ENCODE results near the gene CA12.

CA12 gene

DNA sequence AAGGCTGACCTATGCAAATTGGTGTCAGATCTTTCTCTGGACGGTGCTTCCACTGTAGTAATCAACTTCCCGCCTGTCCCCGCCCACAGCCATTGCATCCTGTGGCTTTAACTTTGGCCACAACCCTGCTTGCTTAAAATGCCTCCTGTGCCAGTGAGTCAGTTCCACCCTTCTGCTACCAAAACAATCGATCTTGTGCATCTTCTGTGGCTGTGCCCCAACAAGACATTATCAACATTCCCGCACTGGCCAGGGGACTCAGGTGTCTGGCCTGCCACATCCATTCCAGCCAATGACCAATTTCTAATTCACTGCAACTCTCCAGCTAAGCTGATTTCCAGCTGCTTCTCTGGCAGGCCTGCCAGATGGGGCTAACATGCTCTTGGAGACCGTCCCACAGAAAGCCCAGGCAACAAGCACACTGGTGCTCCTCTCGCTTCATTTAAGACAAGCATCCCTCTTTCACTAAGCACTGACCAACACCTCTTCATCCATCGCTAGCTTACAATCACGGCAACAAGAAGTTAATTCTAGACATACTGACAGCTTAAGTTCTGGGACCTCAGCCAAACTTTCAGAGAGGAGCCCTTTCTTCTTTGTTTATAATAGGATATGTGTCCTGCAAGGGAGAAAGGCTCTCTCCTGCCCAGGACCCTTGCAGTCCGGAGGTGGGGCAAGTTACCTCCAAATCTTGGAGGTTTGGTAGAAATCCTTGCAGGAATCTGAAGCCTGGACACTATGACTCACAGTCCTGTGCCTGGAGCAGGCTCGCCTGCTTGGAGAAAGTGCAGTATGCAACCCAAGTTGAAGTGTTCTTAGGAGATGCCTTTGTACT, 6.7 kb downstream of the CA12 start:
- no peak for DNase-seq

DNA sequence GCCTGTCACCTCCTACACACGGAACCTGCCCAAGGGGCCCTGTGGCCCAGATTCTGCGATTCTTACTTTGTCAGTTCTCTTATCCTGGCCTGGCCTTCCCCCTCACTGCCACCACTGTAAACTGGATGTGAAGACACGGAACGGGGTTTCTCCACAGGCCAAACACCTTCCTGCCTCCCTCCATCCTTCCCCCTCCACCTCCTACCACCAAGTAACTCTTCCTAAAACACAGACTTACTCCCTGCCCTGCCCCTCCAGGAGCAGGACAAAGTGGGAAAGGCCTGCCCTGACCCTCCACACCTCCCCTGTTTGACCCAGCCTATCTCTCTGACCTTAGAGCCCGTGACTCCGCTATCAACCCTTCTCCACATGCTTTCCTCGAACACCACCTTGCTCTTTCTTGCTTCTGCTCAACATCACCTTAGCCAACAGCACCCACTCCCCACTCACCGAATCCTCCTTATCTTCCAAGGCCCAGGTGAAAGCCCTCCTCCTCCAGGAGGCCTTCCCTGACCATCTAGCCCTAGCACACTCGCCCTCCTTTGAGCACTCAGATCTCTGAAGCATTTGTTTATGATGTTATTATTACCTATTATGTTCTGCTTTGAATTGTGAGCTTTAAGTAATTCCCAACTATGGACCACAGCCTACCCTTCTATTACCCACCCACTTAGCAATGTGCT, 7.6 kb downstream of the CA12 start:
- DNase-seq: no peak

DNA sequence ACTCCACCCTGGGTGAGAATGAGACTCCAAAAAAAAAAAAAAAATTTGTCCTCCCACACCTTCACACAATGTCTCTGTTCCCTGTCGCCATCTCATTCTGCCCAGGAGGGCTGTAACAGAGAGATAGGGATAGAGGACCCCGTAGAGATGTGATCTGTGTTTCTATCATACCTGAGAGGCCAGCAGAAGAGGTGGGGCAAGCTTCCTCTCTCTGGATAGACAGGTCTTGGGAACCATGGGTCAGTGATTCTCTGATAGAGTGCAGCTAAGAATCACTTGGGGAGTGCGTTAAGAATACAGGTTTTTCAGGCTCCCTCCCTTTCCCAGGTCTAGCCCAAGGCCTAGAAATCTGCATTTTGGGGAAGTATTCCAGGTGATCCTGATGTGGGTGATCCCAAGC, 8.3 kb downstream of the CA12 start:
- no peak for DNase-seq

DNA sequence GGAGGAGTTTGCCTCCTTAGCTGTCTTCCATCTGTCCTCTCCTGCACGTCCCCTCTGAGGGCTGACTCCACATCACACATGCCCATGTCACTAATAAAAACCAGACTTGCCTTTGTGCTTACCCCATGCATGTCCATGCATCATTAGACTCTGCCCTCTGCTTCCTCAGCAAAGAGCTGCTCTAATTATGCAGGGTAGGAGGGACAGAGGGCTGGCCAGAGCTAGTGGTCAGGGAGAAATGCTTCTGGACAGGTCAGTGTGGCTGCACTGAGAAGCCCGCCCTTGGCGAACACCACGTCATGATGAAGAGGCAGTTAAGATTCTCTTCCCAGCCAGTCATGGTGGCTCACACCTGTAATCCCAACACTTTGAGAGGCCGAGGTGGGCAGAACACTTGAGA, 8.9 kb downstream of the CA12 start:
- no peak for DNase-seq

DNA sequence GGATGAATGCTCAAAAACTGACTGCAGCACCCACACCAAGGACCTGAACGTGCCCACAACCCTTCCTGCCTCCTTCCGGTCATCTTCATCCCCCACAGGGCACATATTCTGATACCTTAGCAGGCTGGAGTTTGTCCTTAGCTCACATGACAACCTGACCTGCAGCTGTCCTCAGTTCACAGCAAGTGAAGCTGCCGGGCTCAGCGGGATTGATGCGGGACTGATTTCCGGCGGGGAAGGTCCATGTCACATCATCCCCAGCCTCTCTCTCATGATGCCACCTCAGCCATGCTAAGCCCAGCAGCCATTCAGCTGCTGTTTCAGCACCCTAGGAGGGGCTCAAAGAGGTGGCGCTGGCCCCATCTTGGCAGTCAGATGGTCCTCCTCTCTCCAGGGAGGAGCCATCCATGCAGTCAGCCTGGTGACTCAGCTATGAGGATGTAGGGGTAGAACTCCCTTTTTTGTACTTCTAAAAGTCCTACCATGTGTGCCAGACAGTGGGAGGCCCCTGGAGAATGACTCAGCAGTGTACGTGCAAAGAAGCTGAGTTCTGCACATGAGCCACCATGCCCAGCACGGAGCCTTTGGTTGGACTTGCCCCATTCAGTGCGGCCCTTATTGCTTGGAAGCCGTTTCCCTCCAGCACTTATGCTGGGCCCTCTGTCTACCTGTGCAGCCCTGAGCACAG, 9.5 kb downstream of the CA12 start:
- no peak for DNase-seq

DNA sequence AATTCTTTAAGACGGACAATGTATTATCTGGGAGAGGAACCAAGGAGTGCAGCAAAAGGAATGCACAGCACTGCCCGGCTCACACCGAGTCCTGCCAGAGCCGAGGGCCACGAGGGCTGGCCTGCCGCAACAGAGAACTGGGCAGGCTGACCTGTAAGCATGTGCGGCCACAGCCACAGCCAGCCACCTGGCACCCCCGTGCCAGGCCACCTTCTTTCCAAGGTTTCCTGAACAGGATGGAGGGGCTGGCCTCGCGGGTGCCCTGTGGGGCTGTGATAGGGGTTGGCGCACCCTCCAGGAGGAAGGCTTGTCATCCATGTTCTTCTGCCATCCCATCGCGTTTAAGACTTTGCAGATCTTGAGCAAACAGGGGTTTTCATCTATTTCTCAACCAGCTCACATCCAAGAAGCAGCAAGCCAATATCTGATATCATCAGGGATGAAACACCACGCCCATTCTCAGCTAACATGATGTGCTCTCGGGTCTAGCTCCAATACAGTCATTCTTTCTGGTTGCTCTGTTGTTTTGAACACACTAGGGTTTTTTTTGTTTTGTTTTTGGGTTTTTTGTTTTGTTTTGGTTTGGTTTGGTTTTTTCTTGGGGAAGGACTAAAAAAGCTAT, 10.2 kb downstream of the CA12 start:
- no peak for DNase-seq

DNA sequence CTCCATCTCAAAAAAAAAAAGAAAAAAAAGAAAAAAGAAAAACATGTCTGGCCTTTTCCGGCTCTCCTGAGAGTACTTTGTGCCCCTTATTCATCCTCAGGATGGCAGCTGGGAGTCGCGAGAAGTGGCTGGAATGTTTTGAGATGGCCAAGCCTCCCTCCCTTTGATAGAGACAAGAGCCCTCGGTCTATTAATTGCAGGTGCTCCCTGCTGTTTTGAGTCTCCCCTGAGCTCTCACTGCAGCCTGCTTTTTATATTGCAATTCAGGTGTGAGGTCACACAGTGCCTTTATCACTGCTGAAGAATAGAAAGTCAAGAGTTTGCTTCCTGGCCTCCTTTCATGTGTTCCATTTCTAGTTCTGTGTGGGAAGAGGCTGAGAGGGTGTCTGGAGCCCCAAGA, 10.9 kb downstream of the CA12 start:
- DNase-seq: no peak

DNA sequence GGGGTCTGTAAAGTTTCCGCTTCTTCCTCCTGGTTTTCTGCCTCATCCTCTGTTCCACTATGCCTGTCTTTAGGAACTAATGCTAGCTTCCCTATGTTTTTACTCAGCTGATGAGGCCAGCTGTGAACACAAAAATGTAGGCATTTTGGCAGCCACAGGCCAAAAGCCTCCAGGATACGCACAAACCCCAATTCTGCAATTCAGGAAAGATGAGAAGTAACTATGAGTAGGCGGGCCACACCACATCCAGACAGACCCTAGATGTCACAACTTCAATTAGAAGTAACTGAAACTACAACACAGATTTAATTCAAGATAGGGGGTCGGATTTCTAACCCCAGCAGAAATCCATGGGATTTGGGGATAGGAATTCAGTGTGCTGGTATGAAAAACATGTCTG, 11.9 kb downstream of the CA12 start:
- no peak for DNase-seq

DNA sequence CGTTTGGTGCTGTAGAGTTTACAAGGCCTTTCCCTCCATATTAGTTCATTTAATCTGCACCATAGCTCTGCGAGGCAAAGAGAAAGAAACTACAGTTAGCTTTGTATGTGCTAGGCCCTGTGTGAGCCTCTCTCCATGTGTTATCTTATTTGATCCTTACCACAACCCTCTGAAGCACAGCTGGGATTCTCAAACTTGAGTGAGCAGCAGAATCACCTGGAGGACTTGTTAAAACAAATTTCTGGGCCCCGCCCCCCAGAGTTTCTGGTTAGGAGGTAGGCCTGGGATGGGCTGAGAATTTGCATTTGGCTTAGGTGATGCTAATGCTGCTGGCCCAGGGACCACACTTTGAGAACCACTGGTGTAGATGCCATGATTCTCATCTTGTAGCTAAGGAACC, 12.3 kb downstream of the CA12 start:
- no peak for DNase-seq

DNA sequence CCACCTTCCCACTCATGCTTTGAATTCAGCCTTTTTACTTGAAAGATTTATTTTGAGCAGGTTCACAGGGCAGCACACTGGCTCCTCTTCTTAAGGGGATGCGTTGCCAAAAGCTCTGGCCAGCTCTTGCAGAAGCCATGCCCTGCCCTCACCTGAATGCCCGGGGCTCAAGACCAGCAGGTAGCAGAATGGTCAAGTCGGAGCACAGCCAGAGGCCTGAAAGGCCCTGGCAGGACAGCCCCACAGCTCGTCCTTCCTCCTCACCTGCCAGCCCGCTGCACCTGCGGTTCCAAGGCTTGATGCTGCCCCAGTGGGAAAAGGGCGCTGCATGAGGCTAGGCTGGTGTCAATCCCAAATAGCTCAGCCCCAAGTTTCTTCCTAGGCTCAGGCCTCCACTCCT, 13.1 kb downstream of the CA12 start:
- DNase-seq: no peak

DNA sequence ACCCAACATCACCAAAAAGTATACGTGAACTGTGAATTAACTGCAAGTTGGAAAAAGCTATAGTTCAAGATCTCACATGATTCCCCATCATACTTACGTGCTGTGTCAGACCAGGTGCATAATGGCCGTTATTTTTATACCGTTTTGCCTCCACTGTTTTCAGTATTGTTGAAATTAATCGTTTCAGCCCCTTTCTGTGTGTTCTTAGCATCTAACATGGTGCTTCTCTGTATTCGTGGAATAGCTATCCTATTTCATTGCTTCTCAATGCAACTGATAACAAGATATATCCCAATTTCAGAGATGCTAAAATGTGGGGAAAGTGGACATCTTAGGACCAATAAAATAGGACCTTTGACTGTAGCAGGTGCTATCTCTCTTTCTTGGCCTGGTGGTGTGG, 13.7 kb downstream of the CA12 start:
- no peak for DNase-seq

DNA sequence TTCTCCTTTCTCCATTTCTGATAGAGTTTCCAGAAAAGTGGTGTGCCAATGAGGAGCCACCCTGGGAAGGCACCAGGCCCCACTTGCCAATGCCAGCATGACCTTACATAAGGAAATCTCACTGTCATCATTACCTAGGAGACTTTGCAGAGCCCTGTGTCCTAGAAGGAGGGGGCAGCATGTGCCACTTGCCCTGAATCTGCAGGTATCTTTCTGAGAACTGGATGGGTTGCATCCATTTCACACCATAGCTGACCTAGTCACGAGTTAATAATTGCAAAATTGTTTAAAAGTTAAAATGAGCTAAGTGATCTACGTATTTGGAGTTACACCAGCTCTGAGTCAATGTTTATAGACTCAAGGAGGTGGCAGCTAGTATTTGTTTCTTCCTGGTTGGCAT, 14.3 kb downstream of the CA12 start:
- no peak for DNase-seq

DNA sequence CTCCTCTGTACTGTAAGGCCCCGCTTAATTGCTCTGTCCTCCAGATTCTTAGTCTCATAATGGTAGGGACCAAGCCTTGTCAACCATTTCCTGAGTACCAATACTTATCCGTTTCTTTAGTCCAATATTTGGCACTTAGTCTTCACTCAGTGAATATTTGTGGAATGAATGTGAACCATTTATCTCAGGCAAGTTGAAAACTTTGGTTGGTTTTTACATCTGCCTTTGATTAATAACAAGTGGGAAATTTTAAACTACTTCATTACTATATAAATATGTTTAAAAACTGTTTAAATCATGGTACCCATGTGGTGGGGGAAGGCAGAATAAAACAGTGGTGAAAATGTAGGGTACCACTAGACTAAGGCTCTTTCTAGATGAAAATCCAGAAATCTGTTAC, 15.2 kb downstream of the CA12 start:
- no peak for DNase-seq

DNA sequence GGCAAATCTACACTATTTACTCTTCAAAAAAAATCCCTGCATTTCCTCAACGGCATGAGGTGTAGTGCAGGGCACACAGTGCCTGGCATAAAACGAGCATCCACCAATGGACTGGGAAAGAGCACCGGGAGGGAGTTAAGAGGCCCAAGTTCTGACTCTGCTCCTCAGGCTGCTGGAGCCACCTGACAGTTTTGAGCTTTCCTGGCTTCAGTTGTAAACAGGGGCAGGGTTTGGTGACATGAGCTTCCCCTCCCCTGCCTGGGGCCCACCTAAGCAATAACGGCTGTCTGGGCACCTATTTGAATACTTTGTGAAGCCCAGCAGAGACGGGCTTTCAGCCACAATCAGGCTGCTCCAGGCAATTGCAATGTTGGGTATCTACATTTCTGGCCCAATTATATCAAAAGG, 16.4 kb downstream of the CA12 start:
- DNase-seq: no peak

DNA sequence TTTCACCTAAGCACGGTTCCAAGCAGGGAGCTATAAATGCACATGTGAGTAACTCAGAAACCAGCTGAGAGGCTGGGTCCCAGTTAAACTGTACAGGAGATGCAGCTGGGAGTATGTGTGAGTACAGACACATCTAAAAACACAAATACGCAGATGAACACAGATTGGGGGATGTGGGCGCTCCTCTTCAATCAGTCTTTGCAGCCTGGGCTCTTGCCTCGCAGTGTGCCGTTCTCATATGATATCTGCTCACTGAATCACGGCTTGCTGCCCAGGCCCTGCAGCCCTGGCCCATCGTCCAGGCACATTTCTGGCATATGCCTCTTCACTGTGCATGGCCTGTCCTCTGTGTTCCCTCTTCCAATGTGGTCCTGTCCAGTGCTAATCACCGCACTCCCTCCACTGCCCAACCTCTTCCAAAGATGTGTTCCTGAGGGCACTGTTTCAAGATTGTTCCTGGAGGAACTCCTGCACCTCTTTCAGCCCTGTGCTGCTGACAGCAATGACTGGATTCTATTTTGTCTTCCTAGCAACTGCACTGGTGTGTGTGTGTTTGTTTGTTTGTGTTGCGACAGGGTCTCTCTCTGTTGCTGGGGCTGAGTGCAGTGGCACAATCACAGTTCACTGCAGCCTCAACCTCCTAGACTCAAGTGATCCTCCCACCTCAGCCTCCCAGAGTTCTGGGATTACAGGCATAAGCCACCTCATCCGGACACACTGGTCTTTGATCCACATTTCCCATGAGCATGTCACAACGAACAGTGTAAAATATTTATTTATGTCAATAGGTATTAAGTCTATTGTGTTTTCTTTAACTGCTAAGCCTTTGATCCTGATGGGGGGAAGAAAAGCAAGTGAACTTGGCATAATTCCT, 17.0 kb downstream of the CA12 start:
- no peak for DNase-seq

DNA sequence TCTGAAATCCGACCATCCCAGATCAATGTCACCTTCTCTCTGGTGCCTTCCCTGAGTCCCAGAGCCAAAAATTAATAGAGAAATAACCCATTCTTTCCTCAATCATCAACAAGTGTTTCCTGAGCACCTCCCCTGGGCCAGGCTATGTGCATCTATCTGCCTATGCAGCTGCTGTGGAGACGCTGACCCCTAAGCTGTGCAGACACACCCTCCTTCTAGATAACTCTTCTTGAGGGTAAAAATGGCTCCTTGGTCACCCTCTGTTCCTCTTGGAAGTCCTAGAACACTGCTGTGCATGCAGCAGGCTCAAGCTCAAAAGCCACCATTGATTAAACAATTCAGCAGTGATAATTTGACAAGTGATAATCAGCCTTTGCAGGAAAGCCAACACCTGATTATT, 18.4 kb downstream of the CA12 start:
- no peak for DNase-seq

DNA sequence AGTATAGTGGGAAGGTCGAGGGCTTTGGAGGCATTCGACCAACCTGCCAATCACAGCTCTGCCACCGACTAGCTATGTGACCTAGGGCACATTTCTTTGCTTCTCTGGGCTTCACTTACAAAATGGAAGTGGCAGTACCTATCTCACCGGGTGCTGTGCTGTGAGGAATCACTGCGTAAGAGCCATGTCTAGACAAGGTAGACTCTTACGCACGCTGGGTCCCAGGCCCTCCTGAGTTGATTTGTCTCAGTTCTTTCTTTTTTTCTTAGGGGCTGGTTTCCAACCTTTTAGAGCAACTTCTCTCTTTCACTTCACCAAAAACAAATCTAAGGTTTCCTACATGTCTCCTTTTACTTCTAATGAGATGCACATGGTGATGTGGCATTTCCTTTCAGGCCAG, 18.8 kb downstream of the CA12 start:
- DNase-seq: no peak

DNA sequence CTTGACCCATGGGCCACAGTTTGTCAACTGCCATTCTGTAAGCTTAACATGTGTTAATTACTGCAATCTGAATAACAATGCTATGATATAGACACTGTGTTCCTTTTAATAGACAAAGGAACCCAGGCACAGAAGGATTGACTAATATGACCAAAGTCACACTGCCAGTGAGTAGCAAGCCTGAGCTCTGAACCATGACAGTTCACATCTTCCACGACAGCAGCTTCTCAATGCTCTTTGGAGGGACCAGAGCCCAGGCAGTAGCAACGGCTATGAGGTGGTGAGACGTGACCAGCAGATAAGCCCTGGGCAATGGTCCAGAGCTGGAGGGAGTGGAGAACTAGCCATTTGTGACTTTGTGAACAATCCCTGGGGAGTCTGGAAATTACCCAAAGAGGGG, 19.4 kb downstream of the CA12 start:
- no peak for DNase-seq

DNA sequence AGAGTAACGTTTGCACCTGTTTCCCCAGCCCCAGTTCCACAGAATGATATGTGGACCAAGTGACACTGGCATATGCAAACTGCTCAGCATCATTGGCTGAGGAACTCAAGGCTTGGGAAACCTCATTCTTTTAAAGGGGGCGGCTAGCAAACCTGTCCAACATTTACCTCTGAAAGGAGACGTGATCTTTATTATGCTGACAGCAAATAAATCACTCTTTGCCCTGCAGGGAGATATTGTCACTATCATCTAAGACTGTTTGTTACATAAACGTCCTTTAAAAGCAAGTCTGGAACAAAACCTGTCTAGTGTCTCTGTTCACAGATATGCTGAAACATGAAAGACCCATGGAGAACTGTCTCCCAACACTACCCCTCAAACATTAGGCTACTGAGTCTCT, 21.5 kb downstream of the CA12 start:
- no peak for DNase-seq

DNA sequence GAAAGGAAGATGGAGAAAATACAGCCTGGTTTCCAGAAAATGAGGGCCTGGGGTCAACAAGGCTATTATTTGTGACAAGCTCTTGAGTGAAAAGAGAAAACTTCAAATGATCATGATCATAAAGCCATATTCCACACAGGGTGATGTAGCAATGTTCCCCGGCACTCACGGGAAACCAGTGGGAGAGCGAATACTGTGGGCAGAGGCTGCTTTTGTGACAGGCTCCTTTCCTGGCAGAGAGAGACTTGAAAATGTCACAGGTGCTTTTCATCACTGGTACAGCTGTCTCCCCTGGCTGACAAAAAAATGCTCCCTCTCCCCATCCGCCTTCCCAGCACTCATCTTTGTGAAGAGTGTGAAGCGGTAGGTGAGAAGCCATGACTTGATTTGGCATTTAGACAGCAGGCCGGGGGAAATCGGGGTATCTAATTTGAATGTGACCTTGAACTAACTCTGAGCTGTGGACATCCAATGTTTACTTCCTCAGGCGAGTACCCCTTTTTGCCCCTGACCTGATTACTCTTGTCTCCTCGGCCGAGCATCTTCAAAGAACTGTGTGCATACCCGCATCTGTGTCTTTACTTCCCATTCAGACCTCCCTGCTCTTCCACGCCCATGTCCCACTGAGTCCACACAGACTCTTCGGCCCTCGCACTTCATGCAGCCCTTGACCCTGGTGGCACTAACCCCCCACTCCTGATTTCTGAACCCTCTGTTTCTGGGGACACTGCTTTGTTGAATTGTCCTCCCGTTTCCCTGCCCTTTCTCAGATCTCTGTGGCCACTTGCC, 23.2 kb downstream of the CA12 start:
- DNase-seq: no peak

DNA sequence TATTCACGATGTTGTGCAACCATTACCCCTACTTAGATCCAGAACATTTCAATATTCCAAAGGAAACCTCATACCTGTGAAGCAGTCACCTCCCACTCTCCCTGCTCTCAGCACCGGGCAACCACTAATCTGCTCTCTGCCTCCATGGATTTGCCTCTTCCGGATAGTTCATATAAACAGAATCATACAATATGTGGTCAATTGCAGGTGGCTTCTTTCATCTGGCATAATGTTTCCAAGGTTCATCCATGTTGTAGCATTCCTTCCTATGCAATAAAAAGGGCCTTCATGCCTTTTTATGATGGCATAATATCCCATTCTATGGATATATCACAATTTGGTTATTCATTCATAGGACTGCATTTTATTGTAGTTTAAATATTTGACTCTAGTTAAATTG, 23.9 kb downstream of the CA12 start:
- DNase-seq: no peak

DNA sequence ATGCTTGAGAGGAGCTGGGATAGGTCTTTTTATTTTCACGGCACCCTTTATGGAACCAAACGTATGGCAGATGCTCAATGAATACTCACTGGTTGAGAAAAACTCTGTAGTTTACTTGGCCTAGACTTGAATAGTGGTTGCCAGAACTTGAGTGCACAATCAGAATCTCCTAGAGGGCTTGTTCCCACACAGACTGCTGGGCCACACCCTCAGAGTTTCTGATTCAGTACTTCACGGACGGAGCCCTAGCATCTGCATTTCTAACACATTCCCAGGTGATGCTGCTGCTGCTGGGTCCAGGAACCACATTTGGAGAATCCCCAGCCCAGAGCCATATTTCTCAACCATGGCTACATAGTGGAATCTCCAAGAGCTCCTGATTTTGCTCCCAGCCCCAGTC, 24.6 kb downstream of the CA12 start:
- no peak for DNase-seq
